ENCODE results near the gene CNTNAP2.

The CNTNAP2 gene

DNA sequence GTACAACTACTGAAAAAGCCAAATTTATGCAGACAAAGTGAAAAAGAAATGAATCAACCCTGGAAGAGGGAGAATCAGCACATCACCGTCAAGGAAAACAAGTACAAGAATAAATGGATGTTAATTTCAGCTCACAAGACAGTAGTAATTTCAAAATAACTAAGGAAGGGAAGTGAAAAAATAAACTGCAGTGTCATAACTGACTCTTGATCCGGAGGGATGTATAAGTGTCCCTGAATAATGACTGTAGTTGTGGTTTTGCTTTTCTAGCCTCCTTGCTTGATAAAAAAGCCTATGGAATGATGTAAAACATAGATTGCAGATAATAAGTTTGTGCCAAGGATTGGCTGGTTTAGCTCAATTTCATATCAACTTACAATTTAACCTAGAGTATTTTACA lies 1752.9 kb downstream of the CNTNAP2 start:
- no peak for DNase-seq (ENCODE audit: low spot score)
- H3K36me3 Mint-ChIP-seq (ENCODE audit: low read depth) = no peaks in the 10 kb centered on the region
- no peaks in the 10 kb centered on the region for H3K4me1 Mint-ChIP-seq (ENCODE audit: low read depth)
- H3K27ac Mint-ChIP-seq = no peak overlapping the region
- peaks cover 17% of the 10 kb centered on the region for H3K9me3 Mint-ChIP-seq
- no peaks in the 10 kb centered on the region for H3K27me3 Mint-ChIP-seq (ENCODE audit: low read depth)
- no peak overlapping the region for H3K4me3 Mint-ChIP-seq

DNA sequence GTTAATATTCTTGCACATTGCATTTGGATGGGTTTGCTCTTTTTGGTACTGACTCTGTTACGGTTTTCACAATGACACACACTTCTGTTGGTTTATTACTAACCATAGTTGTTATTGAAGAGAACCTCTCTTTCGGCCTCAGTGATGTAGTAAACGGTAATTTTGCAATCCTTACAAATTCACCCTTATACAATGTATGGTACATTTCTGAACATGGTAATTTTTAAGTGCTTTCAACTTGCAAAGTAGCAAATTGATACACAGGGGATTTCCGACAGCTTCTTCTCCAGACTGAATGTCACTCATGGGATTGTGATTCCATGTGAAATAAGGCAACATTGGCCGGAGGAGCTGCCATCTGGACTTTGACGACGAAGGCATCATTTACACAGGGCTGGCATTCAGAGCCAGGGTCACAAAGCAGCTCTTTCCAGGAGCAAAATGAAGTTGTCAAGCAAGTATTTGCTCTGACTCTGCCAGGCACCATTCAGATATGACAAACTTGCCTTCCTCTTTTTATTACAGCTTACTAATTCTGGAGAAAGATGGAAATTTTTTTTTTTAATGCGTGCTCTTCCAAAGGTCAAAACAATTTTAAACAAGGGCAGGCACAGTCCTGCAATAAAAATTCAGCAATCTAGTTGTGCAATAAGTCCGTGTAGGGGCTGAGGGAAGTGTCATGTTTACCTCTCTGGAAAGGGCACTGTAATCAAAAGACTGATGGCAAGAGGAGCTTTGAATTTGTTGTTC lies 1762.5 kb downstream of the CNTNAP2 start:
- no peaks in the 10 kb centered on the region for H3K9me3 Mint-ChIP-seq
- DNase-seq (ENCODE audit: low spot score) = no peak
- H3K27me3 Mint-ChIP-seq (ENCODE audit: low read depth) = no peaks in the 10 kb centered on the region
- no peaks in the 10 kb centered on the region for H3K36me3 Mint-ChIP-seq (ENCODE audit: low read depth)
- H3K27ac Mint-ChIP-seq = no peak overlapping the region
- H3K4me1 Mint-ChIP-seq (ENCODE audit: low read depth) = no peaks in the 10 kb centered on the region
- no peak overlapping the region for H3K4me3 Mint-ChIP-seq

DNA sequence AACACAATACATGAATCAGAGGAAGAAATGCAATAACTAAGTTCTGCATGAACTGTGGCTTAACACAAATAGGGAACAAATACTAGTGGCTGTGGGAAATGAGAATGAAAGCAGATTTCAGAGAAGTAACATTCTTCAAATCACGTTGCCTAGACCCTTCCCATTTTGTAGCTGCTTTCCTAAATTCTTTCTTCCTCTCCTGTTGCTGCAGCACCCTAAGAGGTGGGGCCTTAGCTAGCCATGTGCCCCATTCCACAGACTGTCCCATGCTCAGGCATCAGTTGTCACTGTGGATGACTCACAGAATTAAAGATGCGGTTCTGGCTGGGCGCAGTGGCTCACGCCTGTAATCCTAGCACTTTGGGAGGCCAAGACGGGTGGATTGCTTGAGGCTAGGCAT lies 1769.3 kb downstream of the CNTNAP2 start:
- H3K4me1 Mint-ChIP-seq (ENCODE audit: low read depth) = no peaks in the 10 kb centered on the region
- DNase-seq (ENCODE audit: low spot score) = no peak
- H3K36me3 Mint-ChIP-seq (ENCODE audit: low read depth) = no peaks in the 10 kb centered on the region
- H3K9me3 Mint-ChIP-seq = no peaks in the 10 kb centered on the region
- H3K27ac Mint-ChIP-seq = no peak overlapping the region
- H3K4me3 Mint-ChIP-seq = no peak overlapping the region
- H3K27me3 Mint-ChIP-seq (ENCODE audit: low read depth) = no peaks in the 10 kb centered on the region

DNA sequence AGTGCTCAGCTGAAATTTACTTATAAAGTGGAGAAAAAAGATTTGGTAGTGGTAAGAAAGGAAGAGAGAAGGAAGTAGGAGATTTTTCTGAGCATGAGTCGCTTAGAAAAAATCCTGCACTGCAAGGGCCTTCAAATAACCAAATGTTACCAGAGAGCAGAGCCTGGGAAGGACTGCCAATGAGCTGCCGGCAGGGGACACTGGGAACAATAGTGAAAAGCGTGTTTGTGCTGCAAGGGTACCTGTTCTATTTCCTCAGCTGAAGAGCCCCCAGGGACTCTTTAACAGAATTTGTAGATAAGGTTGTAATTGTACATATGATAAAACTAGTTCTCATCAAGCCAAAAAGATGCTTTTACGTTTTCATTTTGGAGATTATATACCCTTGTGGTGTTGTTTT lies 1777.7 kb downstream of the CNTNAP2 start:
- Mint-ChIP-seq H3K4me1 (ENCODE audit: low read depth) (no peaks in the 10 kb centered on the region), H3K9me3 (no peaks in the 10 kb centered on the region), H3K4me3 (no peak overlapping the region), H3K36me3 (ENCODE audit: low read depth) (no peaks in the 10 kb centered on the region), H3K27ac (no peak overlapping the region), H3K27me3 (ENCODE audit: low read depth) (no peaks in the 10 kb centered on the region)
- no peak for DNase-seq (ENCODE audit: low spot score)

DNA sequence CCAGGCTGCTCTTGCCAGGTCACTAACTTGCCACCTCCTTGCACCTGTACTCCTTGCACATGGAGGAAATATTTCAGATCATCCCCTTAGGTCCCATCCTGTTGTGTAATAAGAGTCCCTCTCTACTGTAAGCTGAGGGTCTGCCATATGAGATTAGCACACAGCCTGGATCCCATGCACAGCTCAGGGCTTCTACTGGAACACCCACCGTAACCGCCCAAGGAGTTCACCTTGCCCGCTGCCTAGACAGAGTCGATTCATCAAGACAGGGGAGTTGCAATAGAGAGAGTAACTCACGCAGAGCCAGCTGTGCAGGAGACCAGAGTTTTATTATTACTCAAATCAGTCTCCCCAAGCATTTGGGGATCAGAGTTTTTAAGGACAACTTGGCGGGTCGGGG lies 1779.5 kb downstream of the CNTNAP2 start:
- Mint-ChIP-seq H3K4me1 (ENCODE audit: low read depth) (no peaks in the 10 kb centered on the region), H3K27me3 (ENCODE audit: low read depth) (no peaks in the 10 kb centered on the region), H3K9me3 (no peaks in the 10 kb centered on the region), H3K36me3 (ENCODE audit: low read depth) (no peaks in the 10 kb centered on the region), H3K4me3 (no peak overlapping the region), H3K27ac (no peak overlapping the region)
- DNase-seq (ENCODE audit: low spot score) = no peak

DNA sequence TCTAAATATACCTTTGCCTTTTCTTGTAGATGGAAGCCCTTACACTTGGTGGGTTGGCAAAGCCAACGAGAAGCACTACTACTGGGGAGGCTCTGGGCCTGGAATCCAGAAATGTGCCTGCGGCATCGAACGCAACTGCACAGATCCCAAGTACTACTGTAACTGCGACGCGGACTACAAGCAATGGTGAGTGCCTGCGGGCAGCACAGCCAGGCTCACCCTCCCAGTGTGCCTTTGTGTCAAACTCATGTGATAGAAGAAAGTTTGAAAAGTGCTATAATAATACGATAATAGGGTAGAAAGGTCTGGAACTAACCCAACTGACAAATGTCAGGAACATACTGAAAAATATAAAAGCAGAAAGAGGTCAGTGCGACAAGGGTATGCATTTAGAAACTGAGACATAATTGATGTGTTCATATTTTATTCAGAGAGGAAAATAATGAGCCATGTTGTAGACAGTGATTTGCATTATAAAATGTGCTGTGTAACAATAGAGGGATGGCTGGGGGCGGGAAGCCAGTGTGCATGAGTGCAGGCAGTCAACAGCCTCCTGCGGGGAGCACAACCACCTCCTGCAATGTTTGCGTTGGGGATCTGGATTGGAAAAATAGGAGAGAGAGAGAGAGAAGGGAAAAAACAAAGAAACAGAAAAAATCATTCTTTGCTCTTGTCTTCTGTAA lies 1787.1 kb downstream of the CNTNAP2 start:
- no peaks in the 10 kb centered on the region for H3K4me1 Mint-ChIP-seq (ENCODE audit: low read depth)
- H3K27me3 Mint-ChIP-seq (ENCODE audit: low read depth) = no peaks in the 10 kb centered on the region
- H3K9me3 Mint-ChIP-seq = no peaks in the 10 kb centered on the region
- no peak overlapping the region for H3K4me3 Mint-ChIP-seq
- H3K36me3 Mint-ChIP-seq (ENCODE audit: low read depth) = no peaks in the 10 kb centered on the region
- no peak overlapping the region for H3K27ac Mint-ChIP-seq
- no peak for DNase-seq (ENCODE audit: low spot score)

DNA sequence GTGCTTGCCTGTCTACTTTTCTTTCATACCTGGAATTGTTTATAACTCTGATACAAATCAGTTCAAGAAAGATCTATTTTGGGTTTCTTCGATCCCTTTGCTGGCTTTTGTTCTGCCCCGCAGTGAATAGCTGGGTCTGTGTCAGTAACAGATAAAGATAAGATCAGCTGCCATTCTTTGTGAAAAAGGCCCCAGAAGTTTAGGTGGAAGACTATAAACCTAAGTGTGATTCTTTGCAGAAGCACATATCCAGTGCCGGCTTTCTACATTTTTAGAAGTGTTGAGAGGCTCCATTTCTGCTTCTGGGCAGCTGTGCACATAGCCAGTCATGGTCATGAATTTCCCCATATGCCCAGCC lies 1787.6 kb downstream of the CNTNAP2 start:
- Mint-ChIP-seq H3K9me3 (no peaks in the 10 kb centered on the region), H3K4me3 (no peak overlapping the region), H3K27me3 (ENCODE audit: low read depth) (no peaks in the 10 kb centered on the region), H3K4me1 (ENCODE audit: low read depth) (no peaks in the 10 kb centered on the region), H3K36me3 (ENCODE audit: low read depth) (no peaks in the 10 kb centered on the region), H3K27ac (no peak overlapping the region)
- DNase-seq (ENCODE audit: low spot score) = no peak

DNA sequence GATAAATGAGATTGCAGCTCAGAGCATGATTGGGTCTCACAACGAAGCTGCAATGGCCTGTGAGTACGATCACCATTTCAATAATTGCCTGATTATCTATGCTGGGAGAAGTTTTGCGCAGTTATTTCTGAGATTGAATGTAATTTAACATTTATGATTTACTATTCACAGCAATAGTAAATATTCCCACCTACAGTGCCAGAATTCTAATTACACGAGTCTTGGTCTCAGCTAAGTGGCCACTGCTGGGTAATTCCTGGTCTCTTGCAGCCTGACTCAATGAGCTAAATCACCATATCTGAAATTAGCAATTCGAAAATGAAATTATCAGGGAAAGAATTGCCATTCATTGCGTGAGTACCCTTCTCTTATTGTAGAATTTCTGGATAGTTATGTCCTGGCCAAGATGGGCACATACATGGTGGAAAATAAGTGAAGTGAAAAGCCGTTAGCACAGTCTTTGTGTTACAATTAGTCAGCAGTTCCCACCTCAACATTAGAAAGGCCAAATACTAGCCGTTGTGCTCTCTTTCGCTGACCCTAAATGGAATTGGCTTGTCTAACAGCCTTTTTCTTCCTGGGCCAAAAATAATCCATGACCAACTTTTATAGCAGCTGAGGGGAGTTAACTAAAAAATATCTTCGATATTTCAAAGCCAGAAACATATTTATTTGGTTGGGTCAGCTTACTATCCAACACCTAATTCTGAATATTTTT lies 1793.0 kb downstream of the CNTNAP2 start:
- H3K27ac Mint-ChIP-seq = no peak overlapping the region
- H3K36me3 Mint-ChIP-seq (ENCODE audit: low read depth) = no peaks in the 10 kb centered on the region
- H3K27me3 Mint-ChIP-seq (ENCODE audit: low read depth) = no peaks in the 10 kb centered on the region
- no peaks in the 10 kb centered on the region for H3K9me3 Mint-ChIP-seq
- H3K4me3 Mint-ChIP-seq = no peak overlapping the region
- H3K4me1 Mint-ChIP-seq (ENCODE audit: low read depth) = no peaks in the 10 kb centered on the region
- DNase-seq (ENCODE audit: low spot score) = no peak

DNA sequence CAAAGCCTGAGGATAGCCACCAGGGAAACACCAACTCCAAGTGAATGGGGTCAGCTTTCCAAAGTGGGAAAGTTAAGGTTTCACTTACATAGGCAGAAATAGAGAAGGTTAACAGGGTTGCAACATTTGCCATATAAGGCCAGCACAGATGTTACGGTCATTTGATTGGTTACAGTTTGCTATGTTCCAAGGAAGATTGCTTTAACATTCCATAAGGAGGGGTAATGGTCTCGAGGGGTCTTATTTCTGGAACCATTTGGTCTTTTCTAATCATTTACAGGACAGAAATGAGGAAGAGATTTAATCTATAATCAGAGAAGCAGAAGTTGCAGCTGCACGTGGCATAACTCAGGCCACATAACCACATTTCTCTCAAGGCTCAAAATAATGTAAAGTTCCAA lies 1794.6 kb downstream of the CNTNAP2 start:
- DNase-seq (ENCODE audit: low spot score) = no peak
- Mint-ChIP-seq H3K36me3 (ENCODE audit: low read depth) (no peaks in the 10 kb centered on the region), H3K4me1 (ENCODE audit: low read depth) (no peaks in the 10 kb centered on the region), H3K4me3 (no peak overlapping the region), H3K27ac (no peak overlapping the region), H3K9me3 (no peaks in the 10 kb centered on the region), H3K27me3 (ENCODE audit: low read depth) (no peaks in the 10 kb centered on the region)

DNA sequence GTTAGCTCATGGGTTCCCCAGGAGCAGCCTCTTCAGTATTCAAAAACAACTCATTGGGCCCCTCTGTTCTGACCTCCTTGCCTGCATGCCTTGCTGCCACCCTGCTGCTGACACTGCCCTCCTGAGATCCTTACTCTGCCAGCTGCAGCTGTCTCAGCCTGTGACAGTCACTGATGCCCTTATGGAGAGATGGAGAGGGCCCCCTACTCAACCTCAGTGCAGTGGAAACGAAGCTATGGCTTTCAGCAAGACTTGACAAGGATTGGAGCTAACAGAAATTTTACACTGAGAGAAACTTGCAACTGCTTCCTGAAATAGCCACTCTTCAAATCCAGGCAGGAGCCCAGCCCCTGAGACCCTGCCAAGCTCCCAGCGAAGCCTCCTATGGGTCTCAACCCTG lies 1795.7 kb downstream of the CNTNAP2 start:
- Mint-ChIP-seq H3K27ac (no peak overlapping the region), H3K36me3 (ENCODE audit: low read depth) (no peaks in the 10 kb centered on the region), H3K4me1 (ENCODE audit: low read depth) (no peaks in the 10 kb centered on the region), H3K4me3 (no peak overlapping the region), H3K27me3 (ENCODE audit: low read depth) (no peaks in the 10 kb centered on the region), H3K9me3 (no peaks in the 10 kb centered on the region)
- DNase-seq (ENCODE audit: low spot score) = no peak

DNA sequence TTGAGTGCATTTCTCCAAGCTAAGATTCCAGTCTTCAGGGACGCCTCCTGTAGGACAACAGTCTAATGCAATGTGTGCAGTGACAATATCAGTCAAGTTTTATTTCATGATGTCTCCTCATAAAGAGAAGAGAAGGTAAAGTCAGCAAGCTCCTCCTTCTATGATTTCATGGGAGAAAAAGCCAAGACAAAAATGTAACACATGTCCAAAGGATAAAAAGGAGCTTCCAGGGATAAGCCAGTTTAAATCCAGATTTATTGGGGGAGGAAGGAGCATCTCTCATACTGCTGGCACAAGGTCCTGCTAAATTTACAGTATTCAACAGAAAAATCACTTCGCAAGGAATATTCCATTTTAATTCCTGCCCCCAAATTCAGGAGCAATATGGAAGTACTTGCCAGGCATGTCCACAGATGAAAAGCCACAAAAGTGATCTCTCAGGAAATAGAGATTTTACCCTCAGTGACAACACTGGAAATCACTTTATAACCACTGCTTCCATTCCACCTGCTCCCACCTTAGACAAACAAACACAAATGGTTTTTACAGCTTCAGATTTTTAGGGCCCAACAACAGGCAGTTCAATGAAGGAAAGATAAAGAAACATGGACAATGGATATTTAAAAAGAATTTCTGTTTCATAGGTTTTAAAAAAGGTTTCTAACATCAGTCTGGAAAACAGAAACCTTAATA lies 1796.5 kb downstream of the CNTNAP2 start:
- no peaks in the 10 kb centered on the region for H3K4me1 Mint-ChIP-seq (ENCODE audit: low read depth)
- no peak overlapping the region for H3K27ac Mint-ChIP-seq
- H3K9me3 Mint-ChIP-seq = no peaks in the 10 kb centered on the region
- no peaks in the 10 kb centered on the region for H3K36me3 Mint-ChIP-seq (ENCODE audit: low read depth)
- no peak for DNase-seq (ENCODE audit: low spot score)
- H3K27me3 Mint-ChIP-seq (ENCODE audit: low read depth) = no peaks in the 10 kb centered on the region
- no peak overlapping the region for H3K4me3 Mint-ChIP-seq

DNA sequence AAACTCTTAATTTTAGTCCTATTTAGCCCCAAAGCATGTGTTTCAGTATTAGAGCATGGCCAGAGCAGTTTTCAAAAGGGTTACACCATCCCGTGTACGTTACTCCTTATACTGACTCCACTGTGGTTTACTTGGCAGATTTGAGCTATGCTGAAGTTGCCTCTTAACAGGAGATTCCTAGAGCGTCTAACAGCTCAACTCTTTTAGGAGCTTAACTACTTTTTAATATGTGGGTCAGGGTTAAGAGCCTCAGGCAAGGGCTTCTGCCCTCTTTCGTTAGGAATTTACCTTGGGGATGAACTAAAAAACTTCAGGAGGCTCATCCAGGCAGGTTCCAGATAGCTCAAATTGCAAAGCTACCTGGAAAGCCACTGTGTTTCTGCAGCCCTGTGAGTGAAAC lies 1799.2 kb downstream of the CNTNAP2 start:
- Mint-ChIP-seq H3K9me3 (no peaks in the 10 kb centered on the region), H3K36me3 (ENCODE audit: low read depth) (no peaks in the 10 kb centered on the region), H3K4me1 (ENCODE audit: low read depth) (no peaks in the 10 kb centered on the region), H3K4me3 (no peak overlapping the region), H3K27me3 (ENCODE audit: low read depth) (no peaks in the 10 kb centered on the region), H3K27ac (no peak overlapping the region)
- DNase-seq (ENCODE audit: low spot score) = no peak

DNA sequence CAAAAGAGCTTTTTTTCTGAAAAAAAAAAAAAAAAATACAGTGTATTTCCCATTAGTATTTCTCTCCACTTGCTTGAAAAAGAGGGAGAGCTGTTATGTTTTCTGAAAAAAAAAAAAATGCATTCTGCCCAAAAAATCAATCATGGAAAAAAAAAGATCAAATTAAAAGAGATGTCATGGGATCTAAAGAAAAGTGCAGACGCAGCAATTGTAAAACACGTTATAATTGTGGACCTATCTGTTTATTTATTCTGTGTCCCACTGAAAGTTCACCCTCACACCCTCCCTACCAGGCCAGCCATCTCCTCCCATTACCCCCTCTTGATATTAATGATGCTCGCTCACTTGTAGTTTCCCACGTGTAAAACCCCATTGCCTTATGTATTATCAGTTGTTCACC lies 1800.0 kb downstream of the CNTNAP2 start:
- Mint-ChIP-seq H3K4me1 (ENCODE audit: low read depth) (no peaks in the 10 kb centered on the region), H3K36me3 (ENCODE audit: low read depth) (no peaks in the 10 kb centered on the region), H3K27ac (no peak overlapping the region), H3K9me3 (peaks cover under 1% of the 10 kb centered on the region), H3K4me3 (no peak overlapping the region), H3K27me3 (ENCODE audit: low read depth) (no peaks in the 10 kb centered on the region)
- no peak for DNase-seq (ENCODE audit: low spot score)

DNA sequence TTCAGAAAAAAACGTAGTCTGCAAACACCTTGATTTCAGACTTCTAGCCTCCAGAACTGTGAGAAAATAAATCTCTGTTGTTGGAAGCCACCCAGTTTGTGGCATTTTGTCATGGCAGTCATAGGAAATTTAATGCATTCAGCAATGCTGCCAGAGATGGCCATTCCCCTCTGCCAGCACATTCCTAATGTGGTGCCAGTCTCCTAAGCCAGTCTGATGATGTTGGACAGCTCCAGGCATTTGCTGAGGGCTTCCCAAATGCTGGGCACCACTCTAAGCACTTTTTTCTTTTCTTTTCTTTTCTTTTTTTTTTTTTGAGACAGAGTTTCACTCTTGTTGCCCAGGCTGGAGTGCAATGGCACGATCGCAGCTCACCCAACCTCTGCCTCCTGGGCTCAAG lies 1807.2 kb downstream of the CNTNAP2 start:
- H3K27me3 Mint-ChIP-seq (ENCODE audit: low read depth) = no peaks in the 10 kb centered on the region
- H3K36me3 Mint-ChIP-seq (ENCODE audit: low read depth) = no peaks in the 10 kb centered on the region
- H3K9me3 Mint-ChIP-seq = peaks cover 10% of the 10 kb centered on the region
- no peak overlapping the region for H3K27ac Mint-ChIP-seq
- no peak for DNase-seq (ENCODE audit: low spot score)
- H3K4me1 Mint-ChIP-seq (ENCODE audit: low read depth) = no peaks in the 10 kb centered on the region
- H3K4me3 Mint-ChIP-seq = no peak overlapping the region
